Stimulated activated CD8-positive, alpha-beta memory T cell treated with anti-CD3 and anti-CD28 coated beads, Interleukin-12 subunit alpha, Interleukin-12 subunit beta, amount 100 ng/mL, for 4 hours (primary cell): ENCODE results near the gene VPS37B.
A peak's percentile ranks its signal among the peaks of the same experiment; 100 is the strongest.
"Not testable (repeated sequence)": the region's sequence is repeated elsewhere in the genome, so short reads cannot be mapped to it uniquely, and the experiment has no call there.

ENCODE experiments used
- DNase-seq: peaks from one replicate; pipeline ENCODE4 v3.0.0-alpha.2; 2020; ENCODE audit warnings: low read depth

Gene VPS37B, protein sequence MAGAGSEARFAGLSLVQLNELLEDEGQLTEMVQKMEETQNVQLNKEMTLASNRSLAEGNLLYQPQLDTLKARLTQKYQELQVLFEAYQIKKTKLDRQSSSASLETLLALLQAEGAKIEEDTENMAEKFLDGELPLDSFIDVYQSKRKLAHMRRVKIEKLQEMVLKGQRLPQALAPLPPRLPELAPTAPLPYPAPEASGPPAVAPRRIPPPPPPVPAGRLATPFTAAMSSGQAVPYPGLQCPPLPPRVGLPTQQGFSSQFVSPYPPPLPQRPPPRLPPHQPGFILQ

DNA sequence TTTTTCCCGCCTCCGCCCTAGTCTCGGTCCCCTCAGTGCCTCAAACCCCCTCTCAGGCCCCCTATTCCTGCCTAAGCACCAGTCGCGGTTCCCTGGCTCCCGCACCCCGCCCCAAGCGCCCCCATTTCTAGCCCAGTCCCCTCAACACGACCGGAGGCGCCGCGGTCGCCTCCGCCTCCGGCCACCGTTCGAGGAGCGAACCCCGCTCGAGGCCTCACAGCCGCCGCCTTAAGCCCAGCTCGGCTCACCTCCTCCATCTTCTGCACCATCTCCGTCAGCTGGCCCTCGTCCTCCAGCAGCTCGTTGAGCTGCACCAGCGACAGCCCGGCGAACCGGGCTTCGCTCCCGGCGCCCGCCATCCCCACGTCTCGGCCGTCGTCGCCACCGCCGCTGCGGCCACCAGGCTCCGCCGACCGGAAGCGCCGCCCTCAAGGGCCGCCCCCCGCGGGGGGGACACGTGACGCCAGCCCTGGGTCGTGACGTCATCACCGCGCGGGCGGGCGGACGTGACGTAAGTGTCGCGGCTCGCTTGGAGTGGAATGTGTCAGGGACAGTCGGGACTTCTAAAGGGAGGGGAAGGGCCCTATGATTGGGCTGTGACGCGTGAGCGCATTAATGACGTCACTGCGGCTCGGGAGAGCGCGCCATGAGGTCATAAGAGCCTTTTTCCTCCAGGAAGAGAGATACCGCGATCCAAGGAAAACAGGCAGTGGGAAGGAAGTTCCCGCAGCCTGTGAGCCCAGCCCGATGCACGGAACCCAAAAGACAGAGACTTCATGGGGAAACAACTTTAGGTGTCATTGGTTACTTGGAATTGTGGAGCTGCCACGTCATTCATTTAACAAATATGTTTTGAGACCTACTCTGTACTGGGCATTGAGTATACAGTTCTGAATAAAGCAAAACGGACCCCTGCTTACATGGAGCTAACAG, at the start of gene VPS37B:
Gene VPS37B, minus strand, starts transcription at position 421 of the 933 bp plus-strand sequence. Its CDS starts 62 bp downstream, at position 359.
- DNase-seq, result peak; percentile 83

DNA sequence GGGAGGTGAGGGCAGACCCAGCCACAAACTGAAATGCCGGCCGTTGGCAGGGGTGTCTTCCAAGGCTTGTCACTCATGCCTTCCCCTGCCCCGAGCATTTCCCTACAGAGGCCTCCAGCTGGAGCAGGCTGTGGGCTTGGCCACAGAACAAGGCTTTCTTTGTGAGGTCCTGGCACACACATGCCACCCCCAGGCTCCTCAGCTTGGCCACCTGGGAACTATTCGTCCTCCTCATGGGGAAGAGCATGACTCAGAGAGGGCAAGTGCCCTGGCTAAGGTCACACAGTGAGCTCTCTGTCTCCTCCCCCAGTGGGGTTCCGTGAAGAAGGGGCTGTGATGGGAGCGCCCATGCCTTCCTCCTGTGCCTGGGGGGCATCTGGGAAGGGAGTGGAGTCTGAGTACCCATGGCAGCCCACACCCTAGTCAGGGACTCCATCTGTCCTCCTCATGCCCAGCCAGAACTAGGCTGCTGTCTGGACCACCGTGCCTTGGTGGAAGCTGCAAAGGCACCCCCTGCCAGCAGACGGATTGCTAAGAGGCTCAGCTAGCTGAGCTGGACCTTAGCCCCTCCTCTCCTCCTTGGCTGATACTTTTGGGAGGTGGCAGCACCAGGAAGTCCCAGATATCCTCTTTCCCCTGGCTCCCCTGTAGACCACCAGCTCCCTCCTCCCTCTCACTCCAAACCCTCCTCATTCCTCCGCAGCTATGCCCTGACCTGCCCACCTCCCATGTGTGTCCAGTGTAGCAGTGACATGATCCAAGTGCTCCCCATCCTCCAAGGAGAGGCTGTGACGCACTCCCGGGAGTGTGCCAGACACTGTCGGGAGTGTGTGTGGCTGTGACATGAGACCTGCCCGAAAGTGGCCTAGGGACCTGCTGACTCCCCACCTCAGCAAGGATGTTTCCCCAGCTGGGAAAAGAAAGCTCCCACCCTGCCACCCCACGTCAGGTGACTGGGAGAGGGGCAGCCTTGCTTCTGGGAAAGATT, 49.0 kb upstream of the VPS37B start:
- DNase-seq, result no peak

DNA sequence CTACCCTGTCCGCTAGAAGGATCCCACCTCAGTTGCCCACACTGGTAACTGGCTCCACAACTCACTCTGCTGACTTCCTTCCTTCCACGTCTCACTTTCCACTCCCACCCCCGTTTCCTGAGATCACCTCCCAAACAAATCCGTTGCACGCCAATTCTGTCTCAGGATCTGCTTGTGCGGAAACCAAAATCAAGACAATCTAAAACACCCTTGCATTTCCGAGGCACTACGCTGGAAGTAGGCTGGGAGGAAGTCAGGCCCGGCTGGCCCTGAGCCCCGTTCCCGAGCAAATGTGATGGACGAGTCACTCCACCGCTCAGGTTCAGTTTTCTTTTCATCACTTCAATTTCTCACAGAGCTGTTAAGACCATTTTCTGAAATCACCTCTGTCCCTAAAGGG, 47.3 kb upstream of the VPS37B start:
- DNase-seq, result no peak

DNA sequence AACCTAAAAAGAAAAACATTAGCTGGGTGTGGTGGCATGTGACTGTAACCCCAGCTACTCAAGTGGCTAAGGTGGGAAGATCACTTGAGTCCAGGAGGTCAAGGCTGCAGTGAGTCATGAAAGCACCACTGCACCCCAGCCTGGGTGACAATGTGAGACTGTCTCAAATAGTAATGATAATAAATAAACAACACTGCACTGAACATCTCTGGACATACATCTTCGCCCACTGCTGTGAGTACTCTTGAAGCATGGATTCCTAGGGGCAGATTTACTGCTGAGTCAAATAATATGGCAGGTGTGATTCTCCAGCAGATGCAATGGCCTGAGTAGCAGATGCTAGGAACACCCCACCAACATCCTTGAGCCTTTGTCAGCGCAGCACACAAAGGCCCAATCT, 46.7 kb upstream of the VPS37B start:
- no peak for DNase-seq

DNA sequence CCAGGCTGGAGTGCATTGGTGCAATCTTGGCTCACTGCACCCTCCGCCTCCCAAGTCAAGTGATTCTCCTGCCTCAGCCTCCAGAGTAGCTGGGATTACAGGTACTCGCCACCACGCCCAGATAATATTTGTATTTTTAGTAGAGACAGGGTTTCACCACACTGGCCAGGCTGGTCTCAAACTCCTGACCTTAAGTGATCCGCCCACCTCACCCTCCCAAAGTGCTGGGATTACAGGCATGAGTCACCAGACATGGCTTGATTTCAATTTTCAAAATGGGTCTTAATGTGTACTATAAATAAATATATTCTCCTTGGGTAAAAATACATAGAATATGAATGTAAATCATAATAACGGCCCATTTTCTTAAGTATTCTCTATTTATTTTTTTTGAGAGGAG, 45.4 kb upstream of the VPS37B start:
- not testable (repeated sequence) for DNase-seq

DNA sequence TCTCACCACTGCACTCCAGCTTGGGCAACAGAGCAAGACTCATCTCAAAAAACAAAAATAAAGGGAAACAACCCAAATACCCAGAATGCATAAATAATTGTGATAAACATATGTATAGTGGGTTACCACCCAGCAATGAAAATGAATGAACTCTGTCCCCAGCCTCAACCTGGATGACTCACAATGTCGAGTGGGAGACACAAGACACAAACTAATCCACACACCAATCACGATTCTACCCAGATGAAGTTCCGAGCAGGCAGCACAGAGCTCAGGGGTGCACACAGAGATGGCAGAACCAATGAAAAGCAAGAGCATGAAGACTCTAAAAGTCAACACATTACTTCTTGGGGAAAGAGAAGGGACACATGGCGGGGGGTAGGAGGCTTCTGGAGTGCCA, 43.2 kb upstream of the VPS37B start:
- no peak for DNase-seq

DNA sequence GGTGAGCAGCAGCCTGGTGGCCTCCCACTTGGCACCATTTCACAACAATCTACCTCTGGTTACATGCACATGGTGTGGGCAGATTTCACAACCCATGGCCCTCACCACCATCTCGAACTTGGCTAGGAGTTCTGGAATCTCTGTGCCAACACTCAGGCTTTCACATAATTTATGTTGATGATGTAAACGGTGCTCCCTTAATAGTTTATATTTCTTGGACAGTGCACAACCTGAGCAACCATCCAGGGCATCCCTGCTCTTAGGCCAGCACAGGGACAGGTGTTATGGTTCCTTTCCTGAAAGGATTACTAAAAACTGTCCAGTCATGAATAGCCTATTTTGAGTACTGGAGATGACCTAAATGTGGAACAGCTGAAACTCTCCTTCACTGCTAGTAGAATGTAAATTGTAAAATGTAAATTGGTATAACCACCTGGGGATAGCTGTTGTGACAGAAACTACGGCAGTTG, 41.7 kb upstream of the VPS37B start:
- no peak for DNase-seq

DNA sequence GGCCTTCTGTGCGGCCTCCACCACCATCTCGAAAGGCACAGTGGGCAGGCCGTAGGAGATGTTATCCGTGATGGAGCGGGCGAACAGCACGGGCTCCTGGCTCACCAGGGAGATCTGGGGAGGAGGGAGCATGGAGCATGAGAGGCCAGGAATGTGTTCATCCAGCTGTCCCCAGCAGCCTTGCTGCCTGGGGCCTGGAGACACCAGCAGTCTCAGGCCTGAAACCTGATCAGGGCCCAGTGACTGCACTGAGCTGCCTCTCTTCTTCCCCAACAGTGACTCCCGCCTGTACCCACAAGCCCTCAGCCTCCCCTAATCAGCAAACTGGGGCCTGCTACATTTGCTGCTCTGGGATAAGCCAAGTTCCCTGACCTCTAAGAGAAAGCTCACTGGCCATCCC, 39.4 kb upstream of the VPS37B start:
- no peak for DNase-seq

DNA sequence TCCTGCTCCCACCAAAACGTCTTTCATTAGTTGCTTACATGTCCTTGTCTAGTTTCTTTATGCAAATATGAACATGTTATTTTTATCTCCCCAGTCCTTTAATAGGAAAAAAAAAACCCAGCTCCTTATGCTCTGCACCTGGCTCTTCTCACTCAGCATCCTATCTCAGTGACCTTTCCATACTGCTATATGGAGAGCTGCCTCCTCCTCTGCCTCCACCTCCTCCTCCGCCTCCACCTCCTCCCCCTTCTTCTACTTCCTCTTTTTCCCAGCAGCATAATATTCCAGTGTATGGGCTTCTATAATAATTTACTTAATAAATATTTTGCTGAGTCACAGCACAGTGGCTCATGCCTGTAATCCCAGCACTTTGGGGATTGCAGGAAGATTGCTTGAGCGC, 38.8 kb upstream of the VPS37B start:
- DNase-seq, result no peak

DNA sequence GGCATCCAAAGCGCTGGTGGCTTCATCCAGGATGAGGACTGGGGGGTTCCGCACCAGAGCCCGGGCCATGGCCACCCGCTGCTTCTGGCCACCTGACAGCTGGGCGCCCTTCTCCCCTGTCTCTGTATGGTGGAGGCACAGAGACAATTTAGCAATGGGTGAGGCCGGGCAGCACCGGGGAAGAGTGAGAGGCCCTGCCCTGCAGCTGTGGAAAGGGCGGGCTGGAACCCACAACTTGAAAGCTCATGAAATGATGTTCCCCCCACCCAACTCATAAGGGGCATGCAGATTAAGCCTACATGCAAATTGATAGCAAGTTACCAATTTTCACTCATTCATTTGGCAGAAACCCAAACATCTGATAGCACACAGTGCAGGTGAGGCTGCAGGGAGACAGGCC, 36.3 kb upstream of the VPS37B start:
- no peak for DNase-seq

DNA sequence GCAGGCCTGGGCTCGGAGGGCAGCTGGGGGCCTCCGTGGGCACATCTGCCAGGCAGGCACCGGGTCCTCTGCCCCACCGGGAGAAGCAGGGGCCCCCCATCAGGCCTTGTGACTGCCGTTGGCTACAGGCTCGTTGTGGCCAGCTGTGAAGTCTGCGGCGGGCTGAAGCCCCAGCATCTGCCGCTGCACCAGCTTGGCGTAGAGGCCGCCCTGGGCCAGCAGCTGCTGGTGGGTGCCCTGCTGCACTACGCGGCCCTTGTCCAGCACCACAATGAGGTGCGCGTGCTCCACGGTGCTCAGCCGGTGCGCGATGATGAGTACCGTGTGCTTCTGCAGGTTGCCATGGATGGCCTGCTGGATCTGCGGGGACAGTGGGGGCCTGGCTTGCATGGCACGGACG, 33.9 kb upstream of the VPS37B start:
- no peak for DNase-seq

DNA sequence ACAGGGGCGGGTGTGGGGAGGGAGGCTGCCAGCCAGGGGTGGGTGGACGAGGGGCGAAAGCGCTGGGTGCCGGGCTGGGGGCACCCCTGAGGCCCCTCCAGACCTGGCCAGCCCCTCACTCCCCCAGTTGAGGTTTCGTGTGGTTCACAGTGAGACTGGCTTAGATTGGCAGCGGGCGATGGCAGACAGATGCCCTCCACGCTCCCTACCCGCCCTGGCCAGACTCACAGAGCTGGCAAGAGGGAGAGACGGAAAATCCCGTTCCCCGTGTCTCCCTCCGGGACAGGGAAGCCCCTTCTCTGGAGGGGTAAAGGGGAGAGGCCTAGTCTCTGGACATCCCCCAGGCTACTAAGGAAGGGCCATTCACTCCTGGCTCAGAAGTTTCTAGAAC, 33.2 kb upstream of the VPS37B start:
- no peak for DNase-seq

DNA sequence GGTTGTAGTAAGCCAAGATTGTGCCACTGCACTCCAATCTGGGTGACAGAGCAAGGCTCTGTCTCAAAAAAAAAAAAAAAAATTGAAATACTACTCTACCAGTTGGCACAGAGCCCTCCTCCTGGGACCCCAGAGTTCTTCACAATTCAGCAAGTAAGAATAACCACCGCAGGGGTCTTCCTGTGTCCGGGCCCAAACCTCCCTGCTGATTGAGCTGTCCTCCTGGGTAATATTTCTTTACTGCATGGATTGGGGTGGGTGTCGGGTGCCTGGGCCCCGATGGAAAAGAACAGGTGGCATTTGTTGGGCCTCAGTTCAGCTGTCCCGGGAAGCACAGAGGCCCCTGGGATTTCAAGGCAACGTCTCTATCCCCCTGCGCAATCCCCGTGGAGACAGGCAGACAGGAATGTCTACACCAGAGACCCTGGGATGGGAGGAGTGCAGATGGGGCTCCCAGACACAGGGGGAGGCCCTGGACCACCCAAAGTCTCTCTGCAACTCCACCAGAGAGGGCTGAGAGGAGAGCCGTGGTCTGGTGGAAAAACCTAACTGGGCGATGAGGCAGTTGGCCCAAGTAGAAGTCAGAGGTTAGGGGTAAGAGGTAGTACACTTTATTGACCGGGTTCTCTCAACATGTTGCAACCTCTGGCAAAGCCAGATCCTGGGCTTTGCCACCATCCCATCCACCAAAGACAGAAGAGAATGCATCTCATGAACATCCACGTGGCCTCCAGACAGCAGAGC, 32.7 kb upstream of the VPS37B start:
- DNase-seq, result no peak

DNA sequence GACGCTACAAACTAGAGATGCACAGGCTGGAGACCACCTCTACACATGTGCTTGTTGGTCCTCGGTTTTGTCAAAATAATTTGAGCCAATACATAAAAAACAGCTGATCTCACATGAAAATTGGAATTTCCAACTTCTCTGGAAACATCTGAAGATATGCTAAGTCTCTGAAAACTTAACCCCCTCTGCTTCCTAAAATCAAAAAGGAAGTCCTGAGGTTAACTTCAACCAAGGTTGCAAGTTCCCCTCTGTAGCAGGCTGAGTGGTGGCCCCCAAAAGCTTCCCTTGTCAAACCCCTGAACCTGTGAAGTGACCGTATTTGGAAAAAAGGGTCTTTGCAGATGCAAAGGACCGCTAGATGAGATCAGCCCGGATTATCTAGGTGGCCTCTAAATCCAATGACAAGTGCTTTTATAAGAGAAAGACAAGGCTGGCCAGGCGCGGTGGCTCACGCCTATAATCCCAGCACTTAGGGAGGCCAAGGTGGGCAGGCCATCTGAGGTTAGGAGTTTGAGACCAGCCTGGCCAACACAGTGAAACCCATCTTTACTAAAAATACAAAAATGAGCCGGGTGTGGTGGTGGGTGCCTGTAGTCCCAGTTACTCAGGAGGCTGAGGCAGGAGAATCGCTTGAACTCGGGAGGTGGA, 32.0 kb upstream of the VPS37B start:
- no peak for DNase-seq

DNA sequence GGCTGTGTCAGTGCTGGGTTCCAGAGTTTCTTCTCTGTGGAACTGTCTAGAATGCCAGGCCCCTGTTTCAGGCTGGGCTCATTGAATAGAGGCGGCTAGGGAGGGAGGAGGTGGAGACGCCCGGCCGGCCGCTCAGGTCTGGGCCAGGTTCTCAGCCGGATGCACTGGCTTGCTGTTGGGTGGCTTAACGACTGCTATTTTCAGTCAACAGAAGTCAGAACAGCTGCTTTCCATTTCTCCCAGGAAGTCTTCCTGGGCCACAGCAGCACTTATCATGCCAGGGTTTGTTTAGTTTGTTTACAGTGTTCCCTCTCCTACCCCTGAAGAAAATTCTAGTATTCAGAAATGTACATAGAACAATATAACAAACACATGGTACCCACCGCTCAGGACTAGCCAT, 26.0 kb upstream of the VPS37B start:
- no peak for DNase-seq

DNA sequence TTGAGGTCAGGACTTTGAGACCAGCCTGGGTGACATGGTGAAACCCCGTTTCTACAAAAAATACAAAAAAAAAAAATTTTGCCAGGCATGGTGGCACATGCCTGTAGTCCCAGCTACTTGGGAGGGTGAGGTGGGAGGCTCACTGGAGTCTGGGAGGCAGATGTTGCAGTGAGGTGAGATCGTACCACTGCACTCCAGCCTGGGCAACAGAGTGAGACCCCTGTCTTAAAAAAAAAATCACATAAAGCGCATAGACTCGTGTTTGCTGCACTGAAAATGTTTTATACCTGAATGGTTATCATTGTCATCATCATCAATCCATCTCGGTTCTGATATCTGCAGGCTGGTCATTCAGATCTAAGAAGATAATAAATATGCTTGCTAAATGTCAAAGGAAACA, 24.8 kb upstream of the VPS37B start:
- no peak for DNase-seq

DNA sequence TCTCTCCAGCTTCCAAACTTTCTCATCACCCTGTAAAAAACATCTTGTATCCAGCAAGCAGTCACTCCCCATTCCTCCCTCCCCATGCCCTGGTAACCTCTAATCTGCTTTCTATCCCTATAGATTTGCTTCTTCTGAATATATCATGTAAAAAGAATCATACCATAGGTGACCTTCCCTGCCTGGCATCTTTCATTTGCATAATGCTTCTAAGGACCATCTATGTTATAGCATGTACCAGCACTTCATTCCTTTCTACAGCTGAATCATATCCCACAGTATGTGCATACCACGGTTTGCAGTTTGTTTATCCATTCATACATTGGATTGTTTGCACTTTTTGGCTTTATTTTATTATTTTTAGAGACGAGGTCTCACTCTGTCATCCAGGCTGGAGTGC, 22.9 kb upstream of the VPS37B start:
- DNase-seq, result no peak

DNA sequence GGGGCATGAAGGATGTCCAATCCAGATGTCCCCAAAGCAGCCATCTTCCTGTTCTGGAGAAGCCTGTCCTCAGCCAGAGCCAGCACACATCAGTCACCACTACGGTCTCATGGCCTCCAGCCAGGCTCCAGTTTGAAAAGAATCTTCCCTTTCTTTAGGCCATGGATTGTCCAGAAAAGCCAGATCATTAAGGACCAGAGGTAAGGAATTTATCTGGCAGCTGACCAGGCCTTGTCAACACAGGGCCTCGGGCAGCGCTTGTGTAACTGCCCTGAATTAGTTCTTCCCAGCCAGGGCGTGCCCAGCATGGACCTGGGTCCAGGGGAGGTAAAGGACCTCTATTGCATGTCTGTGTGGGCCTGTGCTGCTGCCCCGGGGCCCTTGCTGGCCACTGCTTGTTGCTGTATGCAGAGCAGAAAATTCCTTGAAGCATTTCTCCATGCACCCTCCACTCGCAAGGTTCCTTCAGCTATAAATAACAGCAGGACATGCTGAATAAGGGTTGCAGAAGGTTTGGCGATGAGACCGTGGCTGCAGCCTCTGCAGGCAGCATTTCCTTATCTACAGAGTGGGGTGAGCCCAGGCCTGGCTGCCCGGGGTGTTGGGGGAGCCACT, 21.7 kb upstream of the VPS37B start:
- no peak for DNase-seq

DNA sequence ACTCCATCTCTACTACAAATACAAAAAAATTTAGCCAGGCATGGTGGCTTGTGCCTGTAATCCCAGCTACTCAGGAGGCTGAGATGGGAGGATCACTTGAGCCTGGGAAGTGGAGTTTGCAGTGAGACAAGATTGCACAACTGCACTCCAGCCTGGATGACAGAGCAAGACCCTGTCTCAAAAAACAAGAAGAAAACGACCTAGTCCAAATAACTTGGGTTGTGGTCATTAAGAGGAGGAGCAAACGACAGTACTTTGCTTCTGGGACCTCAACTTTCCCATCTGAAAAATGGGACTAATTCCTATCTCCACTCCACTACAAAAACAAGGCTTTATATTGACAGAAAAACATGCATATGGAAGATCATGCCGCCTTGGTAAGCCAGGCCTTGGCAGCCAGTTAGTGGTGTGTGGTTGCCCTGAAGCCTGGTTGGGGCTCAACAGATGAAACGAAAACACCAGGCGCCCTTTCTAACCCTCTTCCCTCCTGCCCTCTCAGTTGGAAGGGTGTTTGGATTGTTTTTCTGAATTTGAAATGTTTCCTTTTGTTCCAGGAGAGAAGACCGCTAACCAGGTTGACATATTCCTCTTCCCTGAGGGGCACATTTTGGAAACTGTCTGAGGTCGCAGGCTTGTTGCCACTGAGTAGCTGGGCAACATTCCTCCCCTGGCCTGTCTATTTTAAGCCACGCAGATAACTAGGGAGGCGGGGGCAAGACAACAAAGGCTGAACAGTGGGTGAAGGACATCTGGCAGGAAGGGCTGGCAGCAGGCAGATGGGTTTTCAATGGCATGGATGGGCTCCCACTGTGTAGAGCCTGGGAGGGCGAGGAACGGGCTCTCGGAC, 13.7 kb upstream of the VPS37B start:
- DNase-seq, result no peak
